PC-9 (cell line): Measurements from ENCODE around the gene CHST12.

Experiments used
- CTCF ChIP-seq: fragments of 200-600 bp; sonication (generic); conservative IDR thresholded peaks from 2 replicates; pipeline ENCODE4 v1.6.1; 2017; ENCODE audit warnings: mixed run types, antibody characterized with exemption, mild to moderate bottlenecking, moderate library complexity
- EZH2 ChIP-seq: fragments of 200-600 bp; sonication (generic); IDR thresholded peaks from 2 replicates; pipeline ENCODE4 v1.8.0; 2017; ENCODE audit warnings: antibody characterized with exemption, low read depth

DNA sequence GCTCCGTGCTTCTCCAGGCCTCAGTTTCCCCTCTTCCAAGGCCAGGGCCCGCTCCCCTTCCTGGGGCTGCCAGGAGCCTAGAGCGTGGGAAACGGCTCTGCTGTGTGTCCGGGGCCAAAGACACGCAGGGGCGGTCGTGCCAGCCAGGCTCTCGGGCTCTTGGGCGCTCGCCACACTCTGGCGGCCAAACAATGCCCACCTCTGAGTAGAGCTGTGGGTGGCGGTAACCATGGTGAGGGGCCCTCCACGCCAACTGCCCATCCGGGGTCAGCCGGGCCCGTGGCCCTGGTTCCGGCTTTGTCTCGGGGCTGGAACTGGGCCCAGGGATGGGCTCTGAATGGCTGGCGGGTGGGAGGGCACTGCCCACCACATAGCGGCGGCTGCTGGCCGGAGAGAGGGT lies 56.8 kb downstream of the CHST12 start:
- no peak for TF ChIP-seq CTCF
- no peak for TF ChIP-seq EZH2
